Measurements from ENCODE around the gene TREH. TPM values are rescaled to one million over a fixed set of nuclear protein-coding genes. Genes with fewer than 3 reads are reported as not detected.

The TREH gene
- total RNA-seq, 1 experiment from 2014 or later = 0.21 TPM

DNA sequence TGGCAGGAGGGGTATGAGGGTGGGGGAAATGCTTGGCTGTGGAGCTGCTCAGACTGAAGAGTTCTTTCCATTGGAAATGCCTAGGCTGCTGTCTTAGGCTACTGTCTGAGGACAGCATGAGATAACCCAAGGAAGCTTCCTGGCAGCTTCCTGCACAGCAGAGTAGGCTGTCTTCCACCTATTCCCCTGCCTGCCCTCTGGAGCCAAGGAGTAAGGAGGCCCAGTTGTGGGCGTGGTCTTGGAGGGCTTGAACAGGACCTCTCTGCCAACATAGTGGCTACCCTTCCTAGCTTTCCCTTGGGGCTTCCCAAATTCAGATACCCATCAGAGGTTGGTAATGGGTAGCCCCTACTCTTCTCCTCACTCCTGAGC is 46.1 kb downstream of the TREH start:
- no peaks in the 10 kb centered on the region for H3K27me3 Mint-ChIP-seq (ENCODE audit: unreplicated experiment)
- H3K9me3 Mint-ChIP-seq (ENCODE audit: low read depth, unreplicated experiment) = no peaks in the 10 kb centered on the region
- TF ChIP-seq, protein P1, sequence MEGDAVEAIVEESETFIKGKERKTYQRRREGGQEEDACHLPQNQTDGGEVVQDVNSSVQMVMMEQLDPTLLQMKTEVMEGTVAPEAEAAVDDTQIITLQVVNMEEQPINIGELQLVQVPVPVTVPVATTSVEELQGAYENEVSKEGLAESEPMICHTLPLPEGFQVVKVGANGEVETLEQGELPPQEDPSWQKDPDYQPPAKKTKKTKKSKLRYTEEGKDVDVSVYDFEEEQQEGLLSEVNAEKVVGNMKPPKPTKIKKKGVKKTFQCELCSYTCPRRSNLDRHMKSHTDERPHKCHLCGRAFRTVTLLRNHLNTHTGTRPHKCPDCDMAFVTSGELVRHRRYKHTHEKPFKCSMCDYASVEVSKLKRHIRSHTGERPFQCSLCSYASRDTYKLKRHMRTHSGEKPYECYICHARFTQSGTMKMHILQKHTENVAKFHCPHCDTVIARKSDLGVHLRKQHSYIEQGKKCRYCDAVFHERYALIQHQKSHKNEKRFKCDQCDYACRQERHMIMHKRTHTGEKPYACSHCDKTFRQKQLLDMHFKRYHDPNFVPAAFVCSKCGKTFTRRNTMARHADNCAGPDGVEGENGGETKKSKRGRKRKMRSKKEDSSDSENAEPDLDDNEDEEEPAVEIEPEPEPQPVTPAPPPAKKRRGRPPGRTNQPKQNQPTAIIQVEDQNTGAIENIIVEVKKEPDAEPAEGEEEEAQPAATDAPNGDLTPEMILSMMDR (IDR thresholded peaks at IDR 0.05; ENCODE audit: unreplicated experiment) = no peak
- no peak for DNase-seq
- H3K36me3 Mint-ChIP-seq (ENCODE audit: insufficient read depth, unreplicated experiment) = peaks cover 26% of the 10 kb centered on the region
- no peaks in the 10 kb centered on the region for H3K4me1 Mint-ChIP-seq (ENCODE audit: low read depth, unreplicated experiment)
- intact Hi-C loops (cut with micrococcal nuclease; ENCODE audit: unreplicated experiment) = no loop called here
- no peak overlapping the region for H3K27ac Mint-ChIP-seq (ENCODE audit: unreplicated experiment)
- CTCF ChIA-PET = interaction anchor here (0.6 kb wide), 1 partner anchor 12 kb away, joined by 4 read pairs; no protein-coding TSS in a partner anchor
- no TSS peak for BruUV-seq (replicated peaks)
- no peak overlapping the region for H3K4me3 Mint-ChIP-seq (ENCODE audit: low read depth, unreplicated experiment)

DNA sequence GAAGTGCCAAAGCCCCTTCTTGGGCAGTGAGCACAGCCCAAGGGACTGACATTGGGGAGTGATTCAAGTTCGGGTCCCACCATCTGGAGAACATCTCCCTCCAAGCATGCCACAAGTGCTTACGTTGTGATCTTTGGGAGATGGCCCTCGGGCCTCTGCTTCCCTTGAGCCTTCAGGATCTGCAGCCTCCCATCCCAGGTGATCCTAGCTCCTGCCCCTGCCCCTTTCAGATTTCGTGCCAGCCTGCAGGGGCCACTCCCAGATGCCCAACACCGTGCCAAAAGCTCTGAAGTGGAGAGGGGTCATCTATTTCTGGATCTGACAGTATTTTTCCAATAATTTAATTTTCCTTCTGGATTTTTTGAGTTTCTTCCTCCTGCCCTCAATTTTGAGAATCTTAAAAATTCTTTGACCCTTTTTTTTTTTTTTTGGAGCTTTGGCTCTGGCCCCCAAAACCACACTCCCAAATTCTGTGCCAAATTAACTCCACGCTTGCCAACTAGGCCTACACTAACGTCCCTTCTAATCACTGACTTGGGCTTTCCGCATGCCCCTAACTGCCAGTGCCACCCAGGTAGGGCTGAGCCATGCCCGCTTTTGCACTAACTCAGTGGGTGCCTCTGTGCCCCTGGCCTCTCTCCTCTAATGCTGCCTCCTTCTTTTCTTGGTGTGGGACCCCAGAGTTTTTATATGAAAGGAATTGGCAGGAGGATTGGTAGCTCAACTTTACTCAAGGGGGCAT is 46.7 kb downstream of the TREH start:
- Mint-ChIP-seq H3K27ac (ENCODE audit: unreplicated experiment) (no peak overlapping the region), H3K4me3 (ENCODE audit: low read depth, unreplicated experiment) (no peak overlapping the region), H3K27me3 (ENCODE audit: unreplicated experiment) (no peaks in the 10 kb centered on the region), H3K36me3 (ENCODE audit: insufficient read depth, unreplicated experiment) (peaks cover 32% of the 10 kb centered on the region), H3K4me1 (ENCODE audit: low read depth, unreplicated experiment) (no peaks in the 10 kb centered on the region), H3K9me3 (ENCODE audit: low read depth, unreplicated experiment) (no peaks in the 10 kb centered on the region)
- TF ChIP-seq, protein P1 (IDR thresholded peaks at IDR 0.05; ENCODE audit: unreplicated experiment) = no peak
- intact Hi-C loops (cut with micrococcal nuclease; ENCODE audit: unreplicated experiment) = no loop called here
- CTCF ChIA-PET = interaction anchor here (0.5 to 0.7 kb wide), 4 partner anchors 9 to 117 kb away, joined by 3 to 4 read pairs (median 4); no protein-coding TSS in a partner anchor
- no peak for DNase-seq
- no TSS peak for BruUV-seq (replicated peaks)

GRCh38 chr11:118631142-118631909 is 48.1 kb downstream of the TREH start:
- no peaks in the 10 kb centered on the region for H3K4me1 Mint-ChIP-seq (ENCODE audit: low read depth, unreplicated experiment)
- intact Hi-C loops (cut with micrococcal nuclease; ENCODE audit: unreplicated experiment) = no loop called here
- no peaks in the 10 kb centered on the region for H3K27me3 Mint-ChIP-seq (ENCODE audit: unreplicated experiment)
- DNase-seq = no peak
- H3K4me3 Mint-ChIP-seq (ENCODE audit: low read depth, unreplicated experiment) = no peak overlapping the region
- no TSS peak for BruUV-seq (replicated peaks)
- no peaks in the 10 kb centered on the region for H3K9me3 Mint-ChIP-seq (ENCODE audit: low read depth, unreplicated experiment)
- peaks cover 34% of the 10 kb centered on the region for H3K36me3 Mint-ChIP-seq (ENCODE audit: insufficient read depth, unreplicated experiment)
- H3K27ac Mint-ChIP-seq (ENCODE audit: unreplicated experiment) = no peak overlapping the region
- CTCF ChIA-PET = no interaction called here
- TF ChIP-seq, protein P1 (IDR thresholded peaks at IDR 0.05; ENCODE audit: unreplicated experiment) = no peak

GRCh38 chr11:118629761-118630661 is 49.4 kb downstream of the TREH start:
- Mint-ChIP-seq H3K36me3 (ENCODE audit: insufficient read depth, unreplicated experiment) (peaks cover 29% of the 10 kb centered on the region), H3K27ac (ENCODE audit: unreplicated experiment) (no peak overlapping the region), H3K27me3 (ENCODE audit: unreplicated experiment) (no peaks in the 10 kb centered on the region), H3K9me3 (ENCODE audit: low read depth, unreplicated experiment) (no peaks in the 10 kb centered on the region), H3K4me1 (ENCODE audit: low read depth, unreplicated experiment) (no peaks in the 10 kb centered on the region), H3K4me3 (ENCODE audit: low read depth, unreplicated experiment) (no peak overlapping the region)
- BruUV-seq (replicated peaks) = no TSS peak
- no peak for DNase-seq
- CTCF ChIA-PET = no interaction called here
- intact Hi-C loops (cut with micrococcal nuclease; ENCODE audit: unreplicated experiment) = no loop called here
- TF ChIP-seq, protein P1 (IDR thresholded peaks at IDR 0.05; ENCODE audit: unreplicated experiment) = no peak
